Stomach (tissue), 4 donors: Measurements from ENCODE around the gene ATG4B.

Source experiments
- EP300 ChIP-seq: sonication (generic); formaldehyde crosslinking; IDR thresholded peaks from one replicate; pipeline ENCODE4 v1.6.1; 2017; ENCODE audit warnings: antibody characterized with exemption
- POLR2A ChIP-seq, 4 donors: fragments of 450-650 bp; IDR thresholded peaks; one replicate each; pipeline ENCODE4 v1.6.1; 2016; ENCODE audit warnings: antibody characterized with exemption in 4 of 4, control low read depth in 2 of 4, mild to moderate bottlenecking in 1 of 4, moderate library complexity in 1 of 4
- POLR2AphosphoS5 ChIP-seq, 3 donors: sonication (generic); formaldehyde crosslinking; IDR thresholded peaks; one replicate each; pipeline ENCODE4 v1.6.1; 2016; ENCODE audit warnings: antibody characterized with exemption in 3 of 3
- TF ChIP-seq, protein P1 (sequence below), 7 experiments: fragments of 450-650 bp in 4 of 7; fragments of 200-600 bp in 3 of 7; sonication (generic) in 3 of 7; IDR thresholded peaks; one replicate each; pipeline ENCODE4 v1.5.1; 2016 to 2019; ENCODE audit warnings: antibody characterized with exemption in 7 of 7, control low read depth in 2 of 7, mild to moderate bottlenecking in 1 of 7

DNA sequence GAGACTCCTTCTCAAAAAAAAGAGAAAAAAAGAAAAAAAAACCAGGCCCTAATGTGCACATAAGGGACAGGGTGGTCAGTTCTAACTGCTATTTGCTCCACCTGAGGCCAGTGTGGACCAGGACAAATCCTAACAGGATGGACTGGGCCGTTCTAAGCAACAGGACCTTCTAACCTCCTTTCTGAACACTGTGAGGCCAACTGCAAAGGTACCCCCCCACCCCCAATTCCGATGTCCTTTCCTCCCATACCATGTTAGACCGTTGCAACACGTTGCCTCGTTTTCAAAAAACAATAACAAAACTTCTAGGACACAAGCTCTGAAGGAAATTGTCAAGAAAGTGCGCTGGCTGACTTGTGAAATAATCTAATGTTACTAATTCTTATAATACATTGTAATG lies 1.7 kb upstream of the ATG4B start:
- TF ChIP-seq, protein P1, sequence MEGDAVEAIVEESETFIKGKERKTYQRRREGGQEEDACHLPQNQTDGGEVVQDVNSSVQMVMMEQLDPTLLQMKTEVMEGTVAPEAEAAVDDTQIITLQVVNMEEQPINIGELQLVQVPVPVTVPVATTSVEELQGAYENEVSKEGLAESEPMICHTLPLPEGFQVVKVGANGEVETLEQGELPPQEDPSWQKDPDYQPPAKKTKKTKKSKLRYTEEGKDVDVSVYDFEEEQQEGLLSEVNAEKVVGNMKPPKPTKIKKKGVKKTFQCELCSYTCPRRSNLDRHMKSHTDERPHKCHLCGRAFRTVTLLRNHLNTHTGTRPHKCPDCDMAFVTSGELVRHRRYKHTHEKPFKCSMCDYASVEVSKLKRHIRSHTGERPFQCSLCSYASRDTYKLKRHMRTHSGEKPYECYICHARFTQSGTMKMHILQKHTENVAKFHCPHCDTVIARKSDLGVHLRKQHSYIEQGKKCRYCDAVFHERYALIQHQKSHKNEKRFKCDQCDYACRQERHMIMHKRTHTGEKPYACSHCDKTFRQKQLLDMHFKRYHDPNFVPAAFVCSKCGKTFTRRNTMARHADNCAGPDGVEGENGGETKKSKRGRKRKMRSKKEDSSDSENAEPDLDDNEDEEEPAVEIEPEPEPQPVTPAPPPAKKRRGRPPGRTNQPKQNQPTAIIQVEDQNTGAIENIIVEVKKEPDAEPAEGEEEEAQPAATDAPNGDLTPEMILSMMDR (IDR thresholded peaks at IDR 0.05): no peak
- TF ChIP-seq POLR2AphosphoS5 (IDR thresholded peaks at IDR 0.05) (no peak), EP300 (no peak), POLR2A (IDR thresholded peaks at IDR 0.05) (no peak)
